Erythroblast (primary cell): Measurements from ENCODE around the gene GALNT9.

Experiments
- DNase-seq, 2 experiments: peaks; one replicate each; lab custom pipeline; 2025; lab: John Stamatoyannopoulos, UW
- GATA1 ChIP-seq: IDR thresholded peaks from 2 replicates; pipeline ENCODE4 v1.6.1; 2011; ENCODE audit warnings: low read depth, mild to moderate bottlenecking, control low read depth, low read length, moderate library complexity
- POLR2A ChIP-seq: IDR thresholded peaks from 2 replicates; pipeline ENCODE4 v1.6.1; 2011; ENCODE audit warnings: mild to moderate bottlenecking, low read length

The GALNT9 gene

DNA sequence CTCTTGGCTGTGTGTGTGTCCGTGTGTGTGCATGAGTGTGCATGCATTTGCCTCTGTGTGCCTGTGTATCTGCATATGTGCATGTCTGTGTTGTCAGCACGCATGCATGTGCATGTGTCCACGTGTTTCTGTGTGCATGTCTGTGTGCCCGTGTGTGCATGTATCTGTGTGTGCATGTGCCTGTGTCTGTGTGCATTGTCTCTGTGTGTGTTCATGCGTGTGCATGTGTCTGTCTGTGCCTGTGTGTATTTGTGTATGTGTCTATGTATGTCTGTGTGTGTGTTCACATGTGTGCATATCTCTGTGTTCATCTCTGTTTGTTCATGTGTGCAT lies 1.1 kb upstream of the GALNT9 start:
- TF ChIP-seq GATA1 = no peak
- no peak for TF ChIP-seq POLR2A
- no peak for DNase-seq

DNA sequence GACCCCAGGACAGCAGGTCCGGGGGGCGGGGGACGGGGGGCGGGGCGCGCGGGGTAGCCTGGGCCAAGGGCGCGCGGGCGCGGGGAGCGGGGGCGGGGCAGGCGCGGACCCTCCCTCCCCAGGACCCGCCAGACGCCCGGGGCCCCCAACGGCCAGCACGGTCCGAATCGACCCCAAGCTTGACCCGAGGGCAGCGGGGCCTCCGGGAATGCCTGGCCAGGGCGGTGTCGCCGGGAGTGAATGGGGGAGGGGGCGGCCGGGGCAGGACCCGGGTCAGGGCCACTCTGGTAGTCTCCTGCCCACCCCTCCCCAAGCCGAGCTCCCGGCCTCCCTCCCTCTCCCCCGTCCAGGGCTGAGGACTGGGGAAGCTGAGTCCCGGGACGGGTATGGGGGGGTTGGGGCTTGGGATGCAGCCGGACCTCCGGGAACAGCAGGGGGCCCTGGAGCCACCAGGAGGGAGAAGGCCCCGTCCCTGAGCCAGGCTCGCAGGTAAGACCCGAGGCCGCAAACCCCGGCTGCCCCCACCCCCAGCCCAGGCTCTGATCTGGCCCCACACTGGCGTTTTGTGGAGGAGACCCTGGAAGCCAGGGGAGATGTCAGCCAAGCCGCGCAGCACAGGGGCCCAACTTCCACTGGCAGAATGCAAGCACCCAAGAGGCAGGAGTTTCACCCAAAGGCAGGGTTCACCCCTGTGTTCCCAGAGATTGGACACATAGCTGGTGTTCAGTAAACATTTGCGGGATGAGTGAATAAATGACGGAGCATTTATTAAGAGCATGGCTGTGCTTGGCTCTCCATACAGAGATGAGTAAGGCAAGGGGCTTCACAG lies 545 bp upstream of the GALNT9 start:
- DNase-seq = no peak

GRCh38 chr12:132328282-132329029 lies 933 bp downstream of the GALNT9 start:
- DNase-seq = no peak
- TF ChIP-seq GATA1 (no peak), POLR2A (no peak)

More for the DNA sequence above, 545 bp upstream of the GALNT9 start:
- TF ChIP-seq POLR2A (no peak), GATA1 (no peak)

GRCh38 chr12:132327336-132328171 lies 1.8 kb downstream of the GALNT9 start:
- TF ChIP-seq POLR2A = no peak
- TF ChIP-seq GATA1 = no peak
- no peak for DNase-seq

- no peak for DNase-seq
- TF ChIP-seq GATA1 (no peak), POLR2A (no peak)
Observed at GRCh38 chr12:132326646-132327045, 2.7 kb downstream of the GALNT9 start.

DNA sequence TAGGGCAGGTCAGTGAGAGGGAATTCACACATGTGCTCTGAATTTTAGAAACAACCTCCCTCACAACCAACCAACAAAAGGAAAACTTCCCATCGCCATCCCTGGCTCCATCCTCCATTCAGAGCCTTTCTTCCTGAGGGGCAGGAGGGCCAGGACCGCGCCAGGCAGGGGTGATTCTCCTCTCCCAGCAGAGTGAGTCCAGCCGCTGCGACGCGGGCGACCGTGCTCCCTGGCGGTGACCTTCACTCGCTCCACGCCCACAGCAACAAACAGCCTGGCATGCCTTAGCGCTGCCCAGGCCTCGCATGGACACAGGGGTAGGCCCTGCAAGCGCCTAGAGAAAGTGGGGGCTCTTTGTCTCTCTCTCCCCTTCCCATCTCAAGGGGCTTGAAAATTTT lies 3.7 kb downstream of the GALNT9 start:
- TF ChIP-seq GATA1 = no peak
- no peak for TF ChIP-seq POLR2A
- no peak for DNase-seq

- TF ChIP-seq GATA1 (no peak), POLR2A (no peak)
- DNase-seq = no peak
Observed at GRCh38 chr12:132324841-132325732, 4.3 kb downstream of the GALNT9 start.

DNA sequence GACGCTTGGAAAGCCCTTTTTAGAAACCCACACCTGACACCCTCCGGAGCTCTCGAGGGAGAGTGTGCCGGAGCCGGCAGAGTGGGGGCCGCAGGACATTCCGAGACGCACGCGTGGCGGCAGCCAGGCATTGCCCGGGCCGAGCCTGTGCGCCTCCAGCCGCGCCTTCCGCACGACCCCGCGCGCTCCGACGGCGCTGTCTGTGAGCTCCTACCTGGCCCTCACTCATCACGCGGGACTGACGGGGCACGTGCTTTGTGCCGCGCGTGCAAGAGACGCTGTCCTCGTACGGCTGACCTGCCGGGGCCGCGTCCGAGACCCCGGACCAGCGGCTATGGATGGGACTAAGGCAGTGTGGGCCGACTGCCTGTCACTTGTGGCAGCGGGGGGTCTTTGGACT lies 5.2 kb downstream of the GALNT9 start:
- DNase-seq = no peak
- TF ChIP-seq GATA1 (no peak), POLR2A (no peak)

- DNase-seq = no peak
- TF ChIP-seq GATA1 (no peak), POLR2A (no peak)
Observed at GRCh38 chr12:132323171-132324010, 6.0 kb downstream of the GALNT9 start.

- no peak for TF ChIP-seq GATA1
- TF ChIP-seq POLR2A = no peak
- DNase-seq = no peak
Observed at GRCh38 chr12:132322206-132323132, 6.9 kb downstream of the GALNT9 start.

DNA sequence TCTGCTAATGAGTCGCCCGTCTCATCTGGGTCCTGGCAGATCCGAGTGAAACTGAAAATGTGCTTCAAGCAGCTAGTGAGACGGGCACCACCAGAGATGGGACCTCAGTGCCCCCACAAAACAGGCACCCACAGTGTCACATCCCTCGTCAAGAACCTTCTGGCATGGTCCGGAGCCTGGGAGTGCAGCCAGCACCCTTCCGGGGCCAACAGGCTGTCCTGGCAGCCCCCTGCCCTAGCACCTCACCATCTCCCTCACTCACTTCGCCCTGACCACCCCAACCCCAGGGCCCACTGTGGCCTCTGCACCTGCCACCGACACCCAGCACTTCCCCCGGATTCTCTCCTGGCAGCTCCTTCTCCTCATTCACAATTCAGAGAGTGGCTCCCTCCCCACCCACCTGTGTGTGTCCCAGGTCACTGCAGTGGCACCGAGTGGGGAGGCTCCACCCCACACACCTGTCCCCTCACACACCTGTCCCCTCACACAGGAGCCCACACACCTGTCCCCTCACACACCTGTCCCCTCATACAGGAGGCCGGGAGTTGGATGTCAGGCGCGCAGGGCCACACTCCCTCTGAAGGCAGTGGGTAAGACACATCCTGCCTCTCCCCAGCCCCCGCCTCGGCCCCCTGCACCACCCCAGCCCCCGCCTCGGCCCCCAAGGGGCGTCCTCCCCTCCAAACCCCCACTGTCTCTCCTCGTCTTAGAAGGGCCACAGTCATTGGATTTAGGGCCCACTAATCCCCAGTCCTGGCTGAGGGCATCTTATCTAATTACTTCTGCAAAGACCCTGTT lies 7.9 kb downstream of the GALNT9 start:
- TF ChIP-seq POLR2A (no peak), GATA1 (no peak)
- DNase-seq = no peak

DNA sequence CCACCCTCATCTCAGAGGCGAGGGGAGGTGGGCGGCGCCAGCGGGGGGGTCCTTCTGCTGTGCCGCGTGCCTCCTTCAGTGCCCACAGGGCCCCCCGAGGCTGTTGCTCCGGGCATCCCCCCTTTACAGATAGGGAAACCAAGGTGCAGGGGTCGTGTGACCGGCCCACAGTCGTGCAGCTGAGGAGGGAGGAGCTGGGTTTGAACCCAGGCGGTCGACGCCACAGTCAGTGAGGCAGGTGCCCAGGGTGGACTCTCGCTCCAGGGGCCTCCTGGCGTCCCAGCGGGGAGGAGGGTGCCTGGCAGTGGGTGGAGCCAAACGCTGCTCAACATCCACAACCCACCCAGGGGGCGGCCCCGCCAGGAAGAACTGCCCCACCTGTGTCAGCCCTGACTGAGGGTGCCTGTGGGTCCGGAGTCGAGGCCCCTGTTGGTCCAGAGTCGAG lies 8.6 kb downstream of the GALNT9 start:
- TF ChIP-seq GATA1 (no peak), POLR2A (no peak)
- no peak for DNase-seq
